Activated T-helper 1 cell treated with anti-CD3 and anti-CD28 coated beads, Interleukin-2, amount 50 U/mL, for 16 hours (primary cell): Measurements from ENCODE around the gene CX3CR1.
"Not testable (repeated sequence)": the region's sequence is repeated elsewhere in the genome, so short reads cannot be mapped to it uniquely, and the experiment has no call there.

Source experiments
- DNase-seq, 2 donors: peaks; one replicate each; pipeline ENCODE4 v3.0.0-alpha.2; 2020; ENCODE audit warnings: low read depth in 1 of 2, low spot score in 1 of 2

CX3CR1 gene

DNA sequence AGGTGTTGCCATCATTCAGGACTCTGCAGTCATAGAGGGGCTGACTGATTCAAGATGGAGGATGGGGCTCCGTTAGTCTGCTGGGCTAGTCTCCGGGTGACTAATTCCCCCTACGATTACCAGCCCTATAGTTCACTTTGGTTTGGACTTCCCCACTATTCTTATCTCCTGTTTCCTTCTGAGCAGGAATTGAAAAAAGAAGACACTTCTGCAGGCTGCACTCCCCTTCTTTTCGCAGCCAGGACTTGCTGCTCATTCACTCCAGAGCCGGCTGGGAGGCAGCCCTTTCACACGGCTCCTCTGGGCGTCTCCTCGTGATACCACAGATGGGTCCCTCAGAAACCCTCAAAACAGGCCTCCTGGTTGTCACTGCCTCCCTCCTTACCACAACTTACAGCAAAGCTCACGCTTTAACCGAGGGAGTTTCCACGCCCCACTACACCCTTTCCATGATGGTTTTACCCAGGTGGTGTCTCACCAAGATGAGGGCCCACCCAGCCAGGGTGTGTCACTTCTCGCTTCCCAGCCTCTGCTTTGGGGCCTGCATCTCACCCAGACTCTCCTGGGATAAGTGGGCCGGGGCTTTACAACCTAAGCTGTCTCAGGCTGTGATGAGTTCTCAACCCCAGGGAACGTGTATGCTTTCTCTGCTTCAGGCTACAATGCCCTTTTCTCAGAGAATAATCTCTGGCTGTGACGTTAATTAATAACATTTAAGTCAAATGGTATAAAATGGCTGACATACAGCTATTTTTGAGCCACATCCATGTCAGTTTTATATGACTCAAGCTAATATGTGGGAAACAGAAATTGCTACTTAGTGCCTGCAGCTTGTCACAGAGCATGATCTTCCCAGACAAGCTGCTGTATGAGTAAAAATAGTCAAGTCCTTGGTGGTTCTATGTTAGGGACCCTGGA lies 11.9 kb downstream of the CX3CR1 start:
- DNase-seq, result peak; percentile 10 to 46

DNA sequence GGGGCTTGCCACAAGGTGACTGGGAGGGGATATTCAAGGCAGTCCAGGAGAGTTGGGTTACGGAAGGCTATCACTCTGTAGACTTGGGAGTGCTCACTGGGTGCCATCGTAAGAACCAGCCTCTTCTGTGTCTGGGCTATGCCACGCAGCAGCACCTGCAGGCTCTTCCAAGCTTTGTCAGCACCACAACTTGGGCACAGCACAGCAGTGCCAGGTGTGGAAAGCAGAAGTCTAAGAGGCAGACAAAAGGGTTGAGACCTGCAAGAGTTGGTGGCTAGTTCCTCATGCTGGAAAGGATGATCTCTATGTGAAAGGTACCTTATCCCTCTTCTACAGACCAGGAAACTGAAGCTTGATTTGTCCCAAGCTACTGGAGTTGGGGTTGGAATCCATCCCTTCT lies 15.8 kb downstream of the CX3CR1 start:
- DNase-seq, result no peak

DNA sequence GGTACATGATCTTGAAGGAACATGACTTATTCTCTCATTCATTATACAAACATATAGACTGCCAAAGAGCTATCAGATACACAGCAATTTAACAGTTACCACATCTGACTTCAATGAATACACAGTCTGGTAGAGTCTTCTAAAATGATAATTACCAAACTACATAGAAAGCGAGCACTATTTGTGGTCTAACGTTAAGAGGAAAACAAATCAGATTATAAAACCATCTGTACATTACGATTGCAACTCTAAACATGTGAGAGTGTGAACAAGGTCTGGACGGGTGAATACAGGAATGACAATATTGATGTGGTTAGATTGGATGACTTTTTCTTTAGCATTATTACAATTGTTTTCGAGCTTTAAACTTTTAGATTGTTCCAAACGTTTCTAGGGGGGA lies 16.3 kb downstream of the CX3CR1 start:
- DNase-seq, result no peak

DNA sequence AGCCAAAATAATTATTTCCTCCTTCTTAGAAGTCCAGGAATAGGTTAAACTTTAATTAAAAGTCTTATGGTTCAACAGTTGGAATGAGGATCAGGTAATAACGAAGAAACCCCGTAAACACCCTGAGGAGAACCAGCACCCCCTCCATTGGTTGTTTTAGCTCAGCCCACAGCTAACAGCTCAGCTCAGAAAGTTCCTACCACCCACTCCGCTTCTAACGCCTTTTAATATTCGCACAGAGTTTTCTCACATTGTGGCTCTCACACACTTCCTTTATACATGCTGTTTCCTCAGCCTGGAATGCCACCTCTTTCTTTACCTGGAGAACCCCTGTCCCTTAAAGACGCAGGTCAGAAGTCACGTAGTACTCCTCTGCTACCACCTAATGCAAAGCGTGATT lies 17.0 kb downstream of the CX3CR1 start:
- no peak for DNase-seq

DNA sequence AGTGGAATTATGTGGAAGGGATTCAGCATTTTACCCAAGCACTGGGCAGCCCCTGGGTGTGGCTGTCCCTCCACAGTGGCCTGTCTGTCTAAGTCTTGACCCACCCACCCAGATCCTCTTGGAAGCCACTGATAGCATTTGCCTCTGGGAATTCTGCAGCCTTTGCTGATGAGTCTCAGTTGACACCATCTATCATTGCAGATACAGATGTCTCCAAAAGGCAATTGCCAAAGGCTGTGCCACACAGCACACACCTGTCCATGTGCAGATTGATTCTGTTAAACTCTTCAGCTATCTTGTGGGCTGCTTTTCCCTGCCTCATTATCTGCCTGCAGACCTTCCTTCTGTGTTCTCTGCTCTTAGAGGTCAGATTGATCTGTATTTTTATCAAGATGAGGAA lies 18.1 kb downstream of the CX3CR1 start:
- DNase-seq, result no peak

DNA sequence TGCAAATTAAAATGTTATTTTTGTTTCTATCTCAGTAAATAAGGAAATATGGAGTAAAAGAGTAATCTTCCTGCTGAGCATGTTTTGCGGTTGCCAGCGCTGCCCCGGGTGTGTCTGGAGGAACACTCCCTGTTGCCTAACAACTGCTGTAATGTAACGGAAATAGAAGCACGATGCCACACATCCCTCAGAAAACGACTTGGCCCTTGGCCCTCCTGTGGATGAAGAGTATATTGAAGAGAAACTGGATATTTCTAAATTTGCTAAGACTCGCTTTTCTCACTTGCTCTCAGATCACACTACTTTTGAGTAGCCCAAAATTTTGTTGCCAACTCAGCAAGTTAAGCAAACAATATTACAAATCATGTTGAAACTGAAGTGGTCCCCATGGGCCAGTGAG lies 18.9 kb downstream of the CX3CR1 start:
- DNase-seq, result peak in 1 of 2 donors; percentile 9

DNA sequence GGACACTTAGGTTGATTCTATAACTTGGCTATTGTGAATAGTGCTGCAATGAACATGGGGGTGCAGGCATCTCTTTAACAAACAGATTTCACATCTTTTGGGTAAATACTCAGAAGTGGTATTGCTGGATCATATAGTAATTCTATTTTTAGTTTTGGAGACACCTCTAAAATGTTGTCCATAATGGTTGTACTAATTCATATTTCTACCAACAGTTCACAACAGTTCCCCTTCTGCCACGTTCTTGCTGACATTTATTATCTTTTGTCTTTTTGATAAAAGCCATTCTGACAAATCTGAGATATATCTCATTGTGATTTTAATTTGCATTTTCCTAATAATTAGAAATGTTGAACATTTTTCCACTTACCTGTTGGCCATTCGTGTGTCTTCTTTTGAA lies 19.5 kb downstream of the CX3CR1 start:
- DNase-seq, result no peak

DNA sequence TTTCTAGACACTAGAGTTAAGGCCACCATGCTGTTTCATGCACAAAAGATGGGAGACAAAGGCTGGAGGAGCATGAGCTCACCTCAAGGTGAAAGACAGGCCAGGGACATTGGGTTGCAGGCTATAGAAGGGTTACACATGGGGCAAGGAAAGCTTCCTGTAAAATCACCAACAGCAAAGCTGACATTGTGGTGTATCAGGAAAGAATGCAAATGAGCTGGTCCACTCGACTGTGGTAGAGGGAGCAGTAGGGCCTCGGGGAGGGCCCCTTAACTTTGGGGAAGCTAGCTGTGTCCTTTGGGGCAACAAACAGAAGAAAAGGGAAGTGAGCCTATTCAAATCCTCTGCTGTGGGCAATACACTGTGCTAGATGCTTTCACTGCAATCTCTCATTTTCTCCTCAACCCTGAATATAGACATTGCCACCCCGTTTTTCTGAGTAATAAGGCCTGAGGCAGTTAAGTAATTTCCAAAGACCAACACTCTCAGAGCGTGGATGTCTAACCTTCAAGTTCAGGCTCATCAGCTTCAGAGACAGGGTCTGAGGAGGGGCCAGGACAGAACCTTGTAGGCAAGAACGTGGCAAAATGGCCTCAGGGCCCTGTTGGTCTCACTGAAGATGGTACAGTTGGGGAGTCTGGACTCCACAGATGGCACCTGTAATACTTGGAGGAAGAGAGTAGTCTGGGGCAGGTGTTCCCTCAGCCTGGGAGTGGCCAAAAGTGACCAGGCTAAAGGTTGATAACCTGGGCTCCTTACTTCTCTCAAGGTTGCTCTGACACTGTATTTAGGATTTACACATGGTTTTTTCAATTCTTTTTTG lies 24.1 kb downstream of the CX3CR1 start:
- DNase-seq, result no peak

DNA sequence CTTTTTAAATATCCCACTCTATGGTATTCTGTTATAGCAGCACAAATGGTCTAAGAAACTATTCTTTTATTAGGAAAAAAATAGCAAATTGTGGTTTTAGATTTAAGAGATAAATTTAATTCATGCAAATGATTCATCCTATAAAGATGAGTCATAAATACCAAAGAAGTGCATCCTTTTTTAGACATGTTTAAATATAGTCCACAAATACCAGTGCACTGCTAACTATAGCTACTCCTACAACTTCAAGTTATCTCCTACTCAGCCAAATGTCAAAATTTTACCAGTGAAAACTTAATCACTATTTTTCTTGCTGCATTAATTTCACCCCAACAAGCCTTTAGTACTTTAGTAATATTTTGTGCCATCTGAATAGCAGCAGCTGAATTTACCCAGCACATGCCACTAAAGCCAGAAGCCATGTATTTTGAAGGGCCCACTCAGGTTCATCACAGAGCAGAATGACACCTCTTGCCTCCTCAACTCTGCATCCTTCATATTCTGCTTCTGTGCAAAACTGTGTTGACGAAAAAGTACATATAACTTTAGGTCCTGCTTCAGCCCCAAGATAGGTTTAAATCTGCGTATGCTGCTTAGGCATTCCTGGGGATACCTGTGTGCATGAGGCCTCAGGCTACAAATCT lies 24.9 kb downstream of the CX3CR1 start:
- DNase-seq, result no peak

DNA sequence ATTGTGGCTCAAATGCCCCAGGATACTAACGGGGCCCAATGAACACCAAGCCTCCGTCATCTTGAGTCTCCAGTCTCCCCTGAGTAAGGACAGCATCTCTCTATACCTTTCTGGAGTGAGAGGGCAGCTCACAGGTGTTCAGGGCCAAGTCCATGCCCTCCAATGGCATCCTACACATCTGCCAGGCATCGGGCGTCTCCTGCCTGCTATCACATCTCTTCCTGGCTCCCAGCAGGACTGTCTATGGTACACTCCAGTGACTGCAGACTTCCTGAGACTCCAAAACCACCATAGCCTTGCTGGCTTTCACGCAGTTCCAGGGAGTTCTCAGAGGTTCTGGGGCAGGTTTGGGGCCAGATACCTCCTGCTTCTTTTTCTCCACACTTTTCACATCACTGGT lies 28.3 kb downstream of the CX3CR1 start:
- DNase-seq, result no peak

DNA sequence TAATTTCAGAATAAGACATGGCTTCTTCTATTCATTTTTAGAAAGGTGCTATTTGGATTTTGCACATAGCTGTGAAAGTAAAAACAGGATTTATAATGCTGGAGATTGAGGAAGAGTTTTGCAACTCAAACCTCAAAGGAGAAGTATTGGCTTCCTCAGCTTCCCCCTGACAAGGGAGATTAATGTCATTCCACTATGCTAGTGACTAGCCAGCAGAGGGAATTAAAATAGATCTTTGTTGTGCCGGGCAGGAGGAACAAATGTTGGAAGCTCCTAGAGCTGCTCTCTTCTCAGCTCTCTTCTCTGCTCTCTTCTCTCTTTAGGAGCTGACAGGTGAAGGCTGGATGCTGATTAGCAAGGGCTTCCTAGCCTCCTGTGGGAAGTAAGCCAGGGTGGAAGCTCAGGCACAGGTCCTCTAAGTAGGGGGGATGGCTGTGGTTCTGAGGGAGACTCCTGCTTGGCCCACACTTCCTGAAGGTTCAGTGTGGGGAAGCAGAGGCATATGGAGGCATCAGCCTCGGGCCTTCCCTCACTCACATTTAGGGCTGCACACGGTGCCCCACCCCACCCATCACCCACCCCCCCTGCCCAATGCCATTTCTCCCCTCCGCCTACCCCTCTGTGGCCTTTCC lies 29.6 kb downstream of the CX3CR1 start:
- DNase-seq, result no peak

DNA sequence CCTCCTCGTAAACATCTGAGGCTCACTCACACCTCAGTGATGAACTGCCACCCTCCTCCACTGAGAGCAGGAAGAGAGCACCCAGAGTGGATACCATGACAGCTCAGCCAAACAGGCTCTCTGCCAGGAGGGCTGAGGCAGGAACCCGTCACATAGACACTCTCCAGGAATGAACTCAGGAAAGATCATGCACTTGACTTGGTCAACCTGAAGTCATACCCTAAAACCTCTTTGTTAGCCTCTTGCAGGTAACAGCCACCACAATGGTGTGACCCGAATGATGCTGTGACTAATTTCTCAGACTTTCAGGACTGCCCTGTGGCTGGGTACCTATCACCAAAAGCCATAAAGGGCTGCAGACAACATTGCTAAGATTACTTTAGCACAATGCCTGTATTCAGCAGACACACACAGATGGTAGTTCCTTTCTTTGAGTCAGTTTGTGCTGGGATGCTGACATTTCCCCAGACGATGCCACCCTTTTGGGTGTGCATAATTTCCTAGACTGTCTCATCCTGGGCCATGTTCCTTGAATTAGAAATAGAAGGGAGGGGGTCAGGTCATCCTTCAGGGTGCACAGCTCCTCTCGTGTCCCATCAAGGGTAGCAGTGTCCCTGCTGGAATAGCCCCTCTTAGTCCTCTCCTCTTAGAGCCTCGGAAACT lies 30.3 kb downstream of the CX3CR1 start:
- DNase-seq, result no peak

DNA sequence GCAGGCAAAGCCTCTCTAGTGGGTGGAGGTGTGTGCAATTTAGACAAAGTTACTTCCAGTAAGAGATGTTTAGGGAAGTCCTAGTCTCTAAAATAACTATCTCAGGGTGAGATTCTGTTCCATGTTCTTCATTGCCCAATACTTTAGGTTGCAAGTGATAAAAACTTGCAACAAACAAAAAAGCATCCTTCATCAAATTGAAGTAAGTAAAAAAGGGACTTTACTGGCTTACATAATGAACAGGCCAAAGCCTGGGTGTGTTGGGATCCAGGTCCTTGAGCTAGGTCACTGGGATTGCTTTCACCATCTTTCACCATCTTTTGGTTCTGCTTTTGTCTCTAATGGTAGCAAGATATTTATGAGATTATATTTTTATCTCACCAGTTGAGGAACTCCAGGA lies 38.3 kb downstream of the CX3CR1 start:
- DNase-seq, result no peak

DNA sequence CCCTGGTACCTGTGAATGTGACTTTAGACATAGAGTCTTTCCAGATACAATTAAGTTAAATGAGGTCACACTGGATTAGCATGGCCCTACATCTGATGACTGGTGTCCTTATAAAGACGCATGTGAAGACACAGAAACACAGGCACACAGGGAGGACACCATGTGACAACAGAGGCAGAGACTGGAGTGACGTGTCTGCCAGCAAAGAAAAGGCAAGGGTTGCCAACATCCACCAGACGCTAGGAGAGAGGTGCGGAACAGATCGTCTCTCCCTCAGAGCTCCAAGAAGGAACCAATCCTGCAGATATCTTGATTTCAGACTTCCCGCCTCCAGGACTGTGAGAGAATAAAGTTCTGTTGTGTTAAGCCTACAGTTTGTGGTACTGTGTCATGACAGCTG lies 42.8 kb downstream of the CX3CR1 start:
- no peak for DNase-seq

DNA sequence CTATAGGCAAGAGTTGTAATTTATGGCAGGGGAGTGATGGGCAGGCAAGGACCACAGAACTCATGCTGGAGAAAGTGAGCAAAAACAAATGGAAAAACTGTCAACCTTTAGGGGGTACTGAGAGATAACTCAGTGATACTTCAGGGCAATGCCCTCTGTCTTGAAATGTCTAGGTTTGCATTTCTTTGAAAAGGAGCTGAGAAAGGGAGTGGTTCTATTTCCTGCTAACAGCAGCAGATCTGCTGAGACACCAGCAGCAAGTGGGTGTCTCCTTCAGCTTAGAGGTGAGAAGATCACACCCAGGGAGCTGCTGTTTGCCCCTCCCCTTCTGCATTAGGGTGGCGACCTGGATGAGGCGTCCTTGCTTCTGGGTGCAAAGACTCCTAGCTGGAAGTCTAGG lies 45.2 kb downstream of the CX3CR1 start:
- no peak for DNase-seq

DNA sequence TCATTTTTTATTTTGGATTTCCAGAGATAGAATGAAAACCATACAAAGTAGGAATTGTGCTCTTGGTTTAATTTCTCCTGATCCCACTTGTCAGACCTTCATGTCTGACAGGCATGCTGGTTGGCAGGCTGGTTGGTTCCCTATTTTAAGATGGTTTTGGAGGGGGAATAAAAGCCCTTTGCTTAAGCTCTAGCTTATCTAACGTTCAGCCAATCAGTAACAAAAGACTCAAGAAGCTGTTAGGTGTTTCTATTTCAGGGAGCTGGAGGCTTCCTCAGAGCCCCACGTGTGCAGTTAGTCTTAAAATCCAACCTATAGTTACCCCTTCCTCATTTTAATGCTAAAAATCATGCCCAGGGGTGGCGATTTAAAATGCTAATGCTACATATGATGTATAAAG lies 47.0 kb downstream of the CX3CR1 start:
- DNase-seq, result no peak

DNA sequence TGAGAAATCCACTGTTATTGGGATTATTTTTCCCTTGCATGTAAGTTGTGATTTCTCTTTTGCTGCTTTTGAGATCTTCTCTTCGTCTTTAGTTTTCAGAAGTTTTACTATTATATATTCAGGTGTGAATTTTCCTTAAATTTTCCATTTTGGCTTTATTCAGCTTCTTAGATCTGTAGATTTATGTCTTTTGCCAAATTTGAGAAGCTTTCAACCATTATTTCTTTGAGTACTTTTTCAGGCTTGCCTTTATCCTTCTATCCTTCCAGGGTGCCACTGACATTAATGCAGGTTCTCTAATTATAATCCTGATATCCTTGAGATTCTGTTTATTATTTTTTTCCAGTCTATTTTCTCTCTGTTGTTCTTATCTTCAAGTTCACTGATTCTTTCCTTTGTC lies 49.4 kb downstream of the CX3CR1 start:
- no peak for DNase-seq

DNA sequence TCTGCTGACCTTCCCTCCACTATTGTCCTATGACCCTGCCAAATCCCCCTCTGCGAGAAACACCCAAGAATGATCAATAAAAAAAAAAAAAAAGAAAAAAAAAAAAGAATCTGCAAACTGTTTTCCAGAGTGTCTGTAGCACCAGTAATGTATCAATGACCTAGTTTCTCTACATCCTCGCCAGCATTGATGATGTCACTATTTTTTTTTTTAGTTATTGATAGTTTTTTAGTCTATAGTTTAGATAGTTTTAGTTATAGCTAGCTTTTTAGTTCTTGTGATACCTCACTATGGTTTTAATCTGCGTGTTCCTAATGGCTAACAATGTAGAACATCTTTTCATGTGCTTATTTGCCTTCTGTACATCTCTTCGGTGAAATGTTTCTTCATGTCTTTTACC lies 51.3 kb downstream of the CX3CR1 start:
- DNase-seq, result no peak

DNA sequence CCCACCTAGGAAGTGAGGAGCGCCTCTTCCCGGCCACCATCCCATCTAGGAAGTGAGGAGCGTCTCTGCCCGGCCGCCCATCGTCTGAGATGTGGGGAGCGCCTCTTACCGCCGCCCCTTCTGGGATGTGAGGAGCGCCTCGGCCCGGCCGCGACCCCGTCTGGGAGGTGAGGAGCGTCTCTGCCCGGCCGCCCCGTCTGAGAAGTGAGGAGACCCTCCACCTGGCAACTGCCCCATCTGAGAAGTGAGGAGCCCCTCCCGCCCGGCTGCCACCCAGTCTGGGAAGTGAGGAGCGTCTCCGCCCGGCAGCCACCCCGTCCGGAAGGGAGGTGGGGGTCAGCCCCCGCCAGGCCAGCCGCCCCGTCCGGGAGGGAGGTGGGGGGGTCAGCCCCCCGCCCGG lies 52.2 kb downstream of the CX3CR1 start:
- not testable (repeated sequence) for DNase-seq

DNA sequence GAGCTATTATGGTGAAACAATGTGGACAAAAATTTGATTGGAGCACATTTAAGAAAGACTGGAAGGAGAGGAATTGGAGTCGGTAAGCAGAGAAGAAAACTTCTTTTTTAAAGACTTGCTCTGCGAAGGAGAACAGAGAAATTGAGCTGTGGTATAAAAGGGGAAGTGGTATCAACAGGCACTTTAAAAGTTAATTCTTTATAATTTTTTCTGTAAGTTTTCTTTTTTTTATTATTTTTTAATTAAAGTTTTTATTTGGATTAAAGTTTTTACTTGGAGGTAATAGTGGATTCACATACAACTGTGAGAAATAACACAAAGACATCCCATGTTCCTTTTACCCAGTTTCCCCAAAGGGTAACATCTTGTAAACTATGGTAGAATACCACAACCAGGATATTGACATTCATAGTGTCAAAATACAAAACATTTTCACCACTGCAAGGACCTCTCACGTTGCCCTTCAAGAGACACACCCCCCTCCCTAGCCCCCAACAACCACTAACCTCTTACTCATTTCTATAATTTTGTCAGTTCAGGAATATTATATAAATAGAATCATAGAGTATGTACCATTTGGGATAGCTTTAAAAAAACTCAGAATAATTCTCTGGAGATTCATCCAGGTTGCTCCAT lies 53.6 kb downstream of the CX3CR1 start:
- DNase-seq, result no peak
